ENCODE results near the gene PACSIN3. TPM values are rescaled to one million over a fixed set of nuclear protein-coding genes. Genes with fewer than 3 reads are reported as not detected.

The PACSIN3 gene
- total and polyA plus RNA-seq, 8 donors, result 16.5 to 39.9 (median 29.6) TPM

- H3K27me3 ChIP-seq, result no peaks in the 10 kb centered on the region
- WGBS, 2 donors, result 84 to 100% methylated on average over 1 of the region's 1 CpG
- H3K36me3 ChIP-seq, result no peaks in the 10 kb centered on the region
- FAIRE-seq (no peak), DNase-seq (no peak), ATAC-seq (no peak)
- intact Hi-C loops (cut with DNase I), result no loop called here
- no peaks in the 10 kb centered on the region for H3K9me3 ChIP-seq
- H3K4me1 ChIP-seq, result peaks cover 0 to 14% (median 9%) of the 10 kb centered on the region in 3 donors
- H3K4me3 ChIP-seq, result no peak overlapping the region
- no peak for TF ChIP-seq CTCF (IDR thresholded peaks at IDR 0.05)
- peak overlapping the region in 3 of 4 donors; percentile 78 to 86 (median 78) for H3K27ac ChIP-seq
These were observed 2.0 kb upstream of the PACSIN3 start for GRCh38 chr11:47188259-47188658.

GRCh38 chr11:47187723-47188122 lies 1.5 kb upstream of the PACSIN3 start:
- peak overlapping the region in 2 of 4 donors; percentile 69 to 84 for H3K4me3 ChIP-seq

GRCh38 chr11:47186700-47187695 lies 764 bp upstream of the PACSIN3 start:
- intact Hi-C loops (cut with DNase I), result no loop called here
- DNase-seq, result peak; percentile 69 to 87 (median 76)
- no peaks in the 10 kb centered on the region for H3K36me3 ChIP-seq
- H3K4me3 ChIP-seq, result peak overlapping the region; percentile 65 to 84 (median 68)
- peak; percentile 45 to 59 (median 54) for ATAC-seq
- WGBS, 2 donors, result 2% methylated on average over 62 to 63 of the region's 63 CpGs
- no peak for TF ChIP-seq CTCF (IDR thresholded peaks at IDR 0.05)
- H3K27ac ChIP-seq, result peak overlapping the region; percentile 76 to 86 (median 78)
- peaks cover 0 to 14% (median 9%) of the 10 kb centered on the region in 3 donors for H3K4me1 ChIP-seq
- H3K9me3 ChIP-seq, result no peaks in the 10 kb centered on the region
- no peaks in the 10 kb centered on the region for H3K27me3 ChIP-seq
- no peak for FAIRE-seq

More at GRCh38 chr11:47187723-47188122, 1.5 kb upstream of the PACSIN3 start:
- Histone ChIP-seq H3K27me3 (no peaks in the 10 kb centered on the region), H3K27ac (peak overlapping the region; percentile 76 to 86 (median 78)), H3K36me3 (no peaks in the 10 kb centered on the region), H3K9me3 (no peaks in the 10 kb centered on the region), H3K4me1 (peaks cover 0 to 14% (median 9%) of the 10 kb centered on the region in 3 donors)
- intact Hi-C loops (cut with DNase I), result no loop called here
- no peak for TF ChIP-seq CTCF (IDR thresholded peaks at IDR 0.05)
- FAIRE-seq (no peak), DNase-seq (no peak), ATAC-seq (no peak)
- WGBS, 2 donors, result 11 to 21% methylated on average over 5 of the region's 5 CpGs

- H3K27ac ChIP-seq, result peak overlapping the region; percentile 76 to 86 (median 78)
- DNase-seq, result peak; percentile 59 to 87 (median 70)
- intact Hi-C loops (cut with DNase I), result no loop called here
- H3K9me3 ChIP-seq, result no peaks in the 10 kb centered on the region
- ATAC-seq, result peak; percentile 36 to 57 (median 42)
- H3K4me3 ChIP-seq, result peak overlapping the region; percentile 65 to 84 (median 68)
- no peak for TF ChIP-seq CTCF (IDR thresholded peaks at IDR 0.05)
- no peaks in the 10 kb centered on the region for H3K27me3 ChIP-seq
- H3K36me3 ChIP-seq, result no peaks in the 10 kb centered on the region
- peaks cover 0 to 14% (median 9%) of the 10 kb centered on the region in 3 donors for H3K4me1 ChIP-seq
- no peak for FAIRE-seq
- WGBS, 2 donors, result 2 to 3% methylated on average over 44 to 50 of the region's 50 CpGs
These were observed 744 bp downstream of the PACSIN3 start for GRCh38 chr11:47185305-47186075.
